Measurements from ENCODE around the gene RASGRP1.
A peak's percentile ranks its signal among the peaks of the same experiment; 100 is the strongest.

The RASGRP1 gene

GRCh38 chr15:38576261-38576660, 11.6 kb upstream of the RASGRP1 start:
- no peak for DNase-seq (ENCODE audit: low read depth in 2 of 2)

GRCh38 chr15:38565287-38565670, 665 bp upstream of the RASGRP1 start:
- no peak for DNase-seq (ENCODE audit: low read depth in 2 of 2)

- peak; percentile 86 to 88 for DNase-seq (ENCODE audit: low read depth in 2 of 2)
These were observed 693 bp downstream of the RASGRP1 start for GRCh38 chr15:38563723-38564519.

GRCh38 chr15:38562278-38562677, 2.3 kb downstream of the RASGRP1 start:
- DNase-seq (ENCODE audit: low read depth in 2 of 2): no peak

GRCh38 chr15:38560456-38560926, 4.1 kb downstream of the RASGRP1 start:
- DNase-seq (ENCODE audit: low read depth in 2 of 2): no peak

GRCh38 chr15:38559636-38560307, 4.8 kb downstream of the RASGRP1 start:
- no peak for DNase-seq (ENCODE audit: low read depth in 2 of 2)

- no peak for DNase-seq (ENCODE audit: low read depth in 2 of 2)
These were observed 5.5 kb downstream of the RASGRP1 start for GRCh38 chr15:38559131-38559530.

GRCh38 chr15:38558372-38559059, 6.1 kb downstream of the RASGRP1 start:
- DNase-seq (ENCODE audit: low read depth in 2 of 2): no peak

GRCh38 chr15:38557921-38558320, 6.7 kb downstream of the RASGRP1 start:
- no peak for DNase-seq (ENCODE audit: low read depth in 2 of 2)

- DNase-seq (ENCODE audit: low read depth in 2 of 2): no peak
These were observed 8.8 kb downstream of the RASGRP1 start for GRCh38 chr15:38555686-38556334.

- DNase-seq (ENCODE audit: low read depth in 2 of 2): peak in 1 of 2 donors; percentile 42
These were observed 10.3 kb downstream of the RASGRP1 start for GRCh38 chr15:38554354-38554753.

- no peak for DNase-seq (ENCODE audit: low read depth in 2 of 2)
These were observed 11.5 kb downstream of the RASGRP1 start for GRCh38 chr15:38553071-38553470.

GRCh38 chr15:38551720-38552648, 12.6 kb downstream of the RASGRP1 start:
- no peak for DNase-seq (ENCODE audit: low read depth in 2 of 2)

- no peak for DNase-seq (ENCODE audit: low read depth in 2 of 2)
These were observed 15.4 kb downstream of the RASGRP1 start for GRCh38 chr15:38549222-38549621.

- DNase-seq (ENCODE audit: low read depth in 2 of 2): no peak
These were observed 17.2 kb downstream of the RASGRP1 start for GRCh38 chr15:38547255-38547997.

GRCh38 chr15:38545179-38545578, 19.4 kb downstream of the RASGRP1 start:
- DNase-seq (ENCODE audit: low read depth in 2 of 2): no peak

GRCh38 chr15:38541026-38541425, 23.6 kb downstream of the RASGRP1 start:
- no peak for DNase-seq (ENCODE audit: low read depth in 2 of 2)

- no peak for DNase-seq (ENCODE audit: low read depth in 2 of 2)
These were observed 24.1 kb downstream of the RASGRP1 start for GRCh38 chr15:38540510-38540909.

- DNase-seq (ENCODE audit: low read depth in 2 of 2): no peak
These were observed 25.6 kb downstream of the RASGRP1 start for GRCh38 chr15:38539008-38539343.

GRCh38 chr15:38538328-38539007, 26.1 kb downstream of the RASGRP1 start:
- DNase-seq (ENCODE audit: low read depth in 2 of 2): no peak
